CMK (cell line): ENCODE measurements around the gene FBXW5.

Experiments used
- DNase-seq: peaks from one replicate; pipeline ENCODE4 v3.0.0-alpha.2; 2010; ENCODE audit warnings: low read depth

Gene FBXW5

DNA sequence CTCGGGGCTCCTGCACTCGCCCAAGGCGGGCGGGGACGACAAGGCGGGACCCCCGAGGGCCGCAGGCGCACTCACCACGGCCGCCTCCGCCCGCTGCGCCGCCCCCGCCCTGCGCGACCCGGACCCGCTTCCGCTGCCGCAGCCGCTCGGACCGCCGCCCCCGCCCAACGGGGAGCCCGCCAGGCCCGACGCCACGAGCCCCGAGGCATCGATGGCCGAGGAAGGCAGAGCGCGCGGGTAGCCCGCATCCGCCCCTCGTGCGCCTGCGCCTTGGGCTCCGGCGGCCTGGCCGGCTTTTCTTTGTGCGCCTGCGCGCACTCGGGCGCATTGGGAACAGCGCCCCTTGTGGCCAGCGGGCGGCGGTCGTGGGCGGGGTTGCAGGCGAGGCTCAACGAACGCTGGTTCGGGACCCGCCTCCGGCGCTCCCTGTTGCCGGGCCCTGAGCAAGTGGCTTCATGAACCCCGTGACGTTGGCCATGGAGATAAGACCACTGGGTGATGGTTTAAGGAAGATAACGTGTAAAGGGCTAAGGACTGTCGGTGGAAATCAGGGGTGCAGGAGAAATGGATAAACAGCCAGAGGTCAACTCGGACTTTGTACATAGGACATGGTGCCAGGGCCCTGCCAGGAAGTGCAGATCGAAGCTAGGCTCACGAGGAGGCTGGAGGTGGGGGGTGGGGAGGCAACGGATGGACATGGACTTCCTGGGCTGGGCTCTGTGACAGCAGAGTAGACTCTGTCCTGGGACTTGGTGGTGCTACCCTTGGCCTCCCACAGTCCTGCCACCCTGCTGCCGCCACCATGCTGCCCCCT, at the start of gene FBXW5, which contains the start of gene C8G:
Gene FBXW5 (minus strand): TSS at position 220 of the 814 bp plus-strand sequence. CDS start 655 bp downstream, outside the sequence.
Gene C8G (plus strand): TSS at position 725 of the 814 bp plus-strand sequence. CDS start 78 bp downstream, at position 803.
- peak; percentile 84 for DNase-seq

DNA sequence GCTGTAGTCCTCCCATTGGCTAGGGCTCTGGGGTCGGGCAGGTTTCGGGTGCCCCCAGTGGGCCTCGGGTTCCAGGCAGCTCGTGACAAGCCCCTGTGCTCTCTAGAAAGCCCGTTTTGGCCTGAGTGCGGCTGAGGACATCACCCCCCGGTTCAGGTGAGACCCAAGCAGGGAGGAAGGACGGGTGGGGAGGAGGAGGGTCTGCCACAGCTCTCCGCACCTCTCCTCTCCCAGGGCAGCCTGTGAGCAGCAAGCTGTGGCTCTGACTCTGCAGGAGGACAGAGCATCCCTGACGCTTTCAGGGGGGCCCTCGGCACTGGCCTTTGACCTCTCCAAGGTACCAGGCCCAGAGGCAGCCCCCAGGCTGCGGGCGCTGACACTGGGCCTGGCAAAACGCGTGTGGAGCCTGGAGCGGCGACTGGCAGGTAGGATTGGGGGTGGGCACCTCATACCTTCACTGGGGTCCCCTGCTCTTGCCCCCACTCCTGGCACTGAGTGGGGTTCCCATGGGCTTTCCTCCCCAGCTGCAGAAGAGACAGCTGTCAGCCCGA, 48.4 kb upstream of the FBXW5 start:
- no peak for DNase-seq

- peak; percentile 85 for DNase-seq
Measured at GRCh38 chr9:136991993-136992818, 47.7 kb upstream of the FBXW5 start, which contains the start of gene PAXX. TSS of gene PAXX (plus strand) at chr9:136992422. CDS start at chr9:136992444, 22 bp downstream.

DNA sequence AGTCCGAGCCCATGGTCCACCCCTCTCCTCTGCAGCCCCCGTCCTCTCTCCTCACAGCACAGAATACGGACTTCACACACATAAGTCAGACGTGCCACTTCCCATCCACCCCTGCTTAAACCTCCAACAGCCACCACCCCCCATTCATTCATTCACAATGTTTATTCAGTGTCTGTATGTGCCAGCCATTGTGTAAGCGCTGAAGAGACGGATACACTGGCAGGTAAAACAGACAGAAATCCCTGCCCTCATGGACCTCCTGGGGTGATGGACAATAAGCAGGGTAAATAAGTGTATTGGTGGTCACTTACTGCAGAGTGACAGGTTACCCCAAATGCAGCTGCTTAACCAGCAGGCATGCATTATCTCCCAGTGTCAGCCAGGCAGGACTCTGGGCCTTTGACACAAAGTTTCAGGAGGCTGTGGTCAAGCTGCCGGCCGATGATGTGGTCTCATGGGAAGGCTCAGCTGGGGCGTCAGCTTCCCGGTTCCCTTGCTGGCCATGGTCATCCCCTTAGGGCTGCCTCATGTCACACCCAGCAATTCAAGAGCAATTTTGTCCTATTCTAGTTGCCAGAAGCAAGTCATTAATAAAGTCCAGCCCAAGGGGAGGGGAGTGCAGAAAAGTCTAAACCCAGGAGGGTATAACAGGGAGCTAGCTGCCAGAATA, 45.8 kb upstream of the FBXW5 start:
- DNase-seq, result no peak

DNA sequence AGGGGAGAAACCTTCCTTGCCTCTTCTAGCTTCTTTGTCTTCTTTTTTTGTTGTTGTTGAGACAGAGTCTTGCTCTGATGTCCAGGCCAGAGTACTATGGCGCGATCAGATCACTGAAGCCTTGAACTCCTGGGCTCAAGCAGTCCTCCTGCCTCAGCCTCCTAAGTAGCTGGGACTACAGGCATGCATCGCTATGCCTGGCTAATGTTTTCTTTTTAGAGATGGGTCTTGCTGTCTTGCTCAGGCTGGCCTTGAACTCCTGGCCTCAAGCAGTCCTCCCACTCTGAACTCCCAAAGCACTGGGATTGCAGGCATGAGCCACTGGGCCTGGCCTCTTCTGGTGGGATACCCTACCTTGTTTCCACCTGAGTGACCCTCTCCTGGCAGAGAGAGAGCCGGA, 44.3 kb upstream of the FBXW5 start:
- DNase-seq, result no peak

GRCh38 chr9:136985853-136986252, 41.3 kb upstream of the FBXW5 start:
- no peak for DNase-seq

DNA sequence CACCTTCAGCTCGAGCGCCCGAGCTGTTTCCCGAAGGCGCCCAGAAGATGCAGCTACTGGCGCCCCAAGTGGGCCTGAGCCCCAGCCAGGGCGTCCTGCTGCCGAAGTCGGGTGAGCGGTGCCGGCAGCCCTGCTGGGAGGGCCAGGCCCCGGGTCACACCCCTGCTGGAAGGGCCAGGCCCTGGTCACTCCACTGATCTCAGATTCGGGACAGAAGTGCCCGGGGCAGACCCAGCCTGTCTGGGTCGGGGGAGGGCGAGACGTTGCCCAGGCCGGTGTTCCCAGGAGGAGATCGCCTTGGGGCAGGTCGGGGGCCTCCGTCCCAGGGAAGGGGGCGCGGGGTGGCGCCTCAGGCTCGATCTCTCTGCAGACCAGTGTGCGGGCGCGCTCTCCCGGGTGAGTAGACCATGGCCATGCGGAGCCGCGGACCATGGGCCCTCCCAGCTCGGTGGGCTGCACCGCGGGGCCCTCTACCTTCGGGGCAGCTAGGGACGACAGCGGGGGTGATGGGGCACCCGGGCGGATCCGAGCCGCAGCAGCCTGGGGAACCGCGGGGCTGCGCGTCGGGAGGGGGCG, 40.6 kb upstream of the FBXW5 start:
- DNase-seq, result no peak

DNA sequence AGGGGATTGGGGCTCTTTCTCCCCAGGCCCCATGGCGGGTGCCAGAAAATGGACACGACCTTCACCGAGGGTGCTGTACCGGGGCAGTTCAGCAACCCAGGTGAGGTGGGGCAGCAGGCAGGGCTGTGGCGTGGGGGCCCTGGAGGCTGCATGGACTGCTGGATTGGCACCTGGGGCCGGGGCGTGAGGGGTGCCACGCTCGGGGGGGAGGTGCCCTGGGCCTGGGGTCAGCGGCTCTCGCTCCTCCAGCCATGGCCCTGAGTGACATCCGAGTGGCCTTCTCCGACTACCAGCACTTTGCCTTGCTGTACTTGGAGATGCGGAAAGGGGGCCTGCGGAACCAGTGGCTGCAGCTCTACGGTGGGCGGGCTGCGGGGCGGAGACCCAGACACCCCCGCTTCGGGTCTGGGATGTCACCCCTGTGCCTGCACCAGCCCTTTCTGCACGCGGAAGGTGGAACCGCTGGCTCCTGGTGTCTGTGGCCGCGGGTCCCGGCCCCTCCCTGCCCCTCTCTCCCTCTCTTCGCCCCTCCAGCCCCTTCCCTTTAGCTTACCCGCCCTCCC, 40.0 kb upstream of the FBXW5 start:
- DNase-seq, result no peak

GRCh38 chr9:136983656-136984314, 39.2 kb upstream of the FBXW5 start:
- no peak for DNase-seq

GRCh38 chr9:136983167-136983566, 38.6 kb upstream of the FBXW5 start:
- no peak for DNase-seq

DNA sequence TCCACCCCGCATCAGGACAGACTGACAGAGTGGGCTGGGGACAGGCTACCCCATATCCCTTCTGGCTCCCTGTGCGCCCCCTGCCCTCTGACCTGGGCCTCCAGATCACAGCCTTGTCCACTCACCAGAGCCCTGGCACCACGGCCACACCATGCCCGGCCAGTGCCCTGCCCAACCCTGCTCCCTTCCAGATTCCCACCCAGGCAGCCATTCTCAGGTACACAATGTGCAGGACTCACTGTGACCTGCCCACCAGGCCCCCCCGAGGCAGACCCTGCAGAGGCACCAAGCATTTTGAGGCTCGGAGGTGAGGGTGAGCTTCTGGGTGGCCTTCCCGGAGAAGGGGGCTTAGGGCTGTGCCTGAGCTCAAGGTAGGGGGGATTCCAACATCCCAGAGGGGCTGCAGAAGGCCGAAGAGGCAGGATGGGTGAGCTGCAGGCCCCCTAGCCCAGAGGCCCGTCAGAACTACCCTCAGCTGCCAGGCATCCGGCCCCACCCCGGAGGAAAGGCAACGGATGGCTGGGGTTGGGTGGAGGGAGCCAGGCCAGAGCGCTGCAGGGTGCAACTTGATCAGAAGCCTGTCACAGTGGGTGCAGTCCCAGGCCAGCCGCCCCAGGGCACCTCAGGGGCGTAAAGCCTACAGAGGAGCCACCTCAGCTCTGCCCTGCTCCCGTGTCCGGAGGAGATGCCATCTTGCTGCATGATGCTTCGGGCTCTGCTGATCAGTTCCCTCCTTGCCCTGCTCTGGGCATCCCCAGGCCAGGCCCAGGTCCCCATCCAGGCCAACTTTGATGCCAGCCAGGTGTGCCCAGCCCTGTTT, 37.9 kb upstream of the FBXW5 start, which contains the start of gene LCNL1:
Gene LCNL1 (plus strand): TSS at position 762 of the 820 bp plus-strand sequence. CDS start 594 bp downstream, outside the sequence.
- DNase-seq, result no peak

DNA sequence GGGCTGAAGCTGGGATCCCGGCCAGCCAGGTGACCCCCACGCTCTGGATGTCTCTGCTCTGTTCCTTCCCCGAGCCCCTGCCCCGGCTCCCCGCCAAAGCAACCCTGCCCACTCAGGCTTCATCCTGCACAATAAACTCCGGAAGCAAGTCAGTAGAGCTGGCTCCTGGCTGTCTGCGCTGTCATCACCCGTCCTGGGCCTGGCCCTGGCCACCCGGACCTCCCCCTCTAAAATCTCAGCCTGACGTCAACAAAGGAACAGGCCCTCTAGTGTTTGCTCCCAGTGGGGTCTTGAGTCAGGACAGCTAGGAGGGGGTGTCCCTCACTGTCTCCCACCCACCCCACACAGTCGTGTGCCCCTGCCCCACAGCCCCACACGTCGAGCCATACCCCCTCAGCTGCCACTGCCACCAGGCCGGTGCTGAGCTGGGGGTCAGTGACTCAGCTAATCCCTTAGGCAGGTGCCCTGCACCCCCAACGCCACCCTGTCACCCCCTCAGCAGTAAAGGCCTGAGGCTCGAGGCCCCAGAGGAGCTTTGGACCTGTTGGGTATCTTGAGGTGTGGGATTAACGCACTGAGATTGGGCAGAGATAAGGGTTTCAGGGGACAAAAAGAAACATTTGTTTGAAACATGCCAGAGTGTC, 37.2 kb upstream of the FBXW5 start:
- no peak for DNase-seq

DNA sequence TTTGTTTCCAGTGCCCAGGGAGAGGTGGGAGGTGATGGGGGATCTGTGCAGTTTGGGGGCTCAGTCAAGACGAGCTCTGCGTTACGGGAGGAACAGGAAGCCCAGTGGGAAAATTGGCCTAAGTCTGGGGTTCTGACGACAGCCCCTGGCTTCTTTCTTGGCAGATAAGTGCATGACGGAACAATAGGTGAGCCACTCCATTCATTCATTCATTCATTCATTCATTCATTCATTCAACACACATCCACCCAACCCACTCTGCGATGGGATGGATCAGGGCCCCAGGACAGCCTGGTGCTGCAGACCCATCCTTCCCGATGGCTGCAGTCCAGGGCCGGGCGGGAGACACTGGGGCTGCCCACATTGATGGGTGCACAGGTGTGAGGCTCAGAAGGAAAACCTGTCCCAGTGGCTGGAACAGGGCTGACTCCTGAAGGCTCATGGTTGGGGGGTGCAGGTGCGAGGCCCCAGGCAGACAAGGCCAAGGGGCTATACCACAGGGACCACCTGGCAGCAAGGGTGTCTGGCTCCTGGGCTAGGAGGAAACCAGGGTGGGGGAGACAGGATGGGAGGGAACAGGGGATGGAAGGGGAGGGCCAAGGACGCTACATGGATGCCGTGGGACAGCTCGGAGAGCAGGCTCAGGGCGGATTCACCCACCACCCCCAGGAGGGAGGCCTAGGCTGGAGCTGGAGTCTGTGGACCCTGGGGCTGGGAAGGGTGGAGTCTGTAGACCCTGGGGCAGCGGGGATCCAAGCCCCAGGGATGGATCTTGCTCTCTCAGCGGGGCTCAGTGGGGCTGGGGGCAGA, 36.3 kb upstream of the FBXW5 start:
- DNase-seq, result no peak

GRCh38 chr9:136979769-136980587, 35.4 kb upstream of the FBXW5 start:
- DNase-seq, result no peak

DNA sequence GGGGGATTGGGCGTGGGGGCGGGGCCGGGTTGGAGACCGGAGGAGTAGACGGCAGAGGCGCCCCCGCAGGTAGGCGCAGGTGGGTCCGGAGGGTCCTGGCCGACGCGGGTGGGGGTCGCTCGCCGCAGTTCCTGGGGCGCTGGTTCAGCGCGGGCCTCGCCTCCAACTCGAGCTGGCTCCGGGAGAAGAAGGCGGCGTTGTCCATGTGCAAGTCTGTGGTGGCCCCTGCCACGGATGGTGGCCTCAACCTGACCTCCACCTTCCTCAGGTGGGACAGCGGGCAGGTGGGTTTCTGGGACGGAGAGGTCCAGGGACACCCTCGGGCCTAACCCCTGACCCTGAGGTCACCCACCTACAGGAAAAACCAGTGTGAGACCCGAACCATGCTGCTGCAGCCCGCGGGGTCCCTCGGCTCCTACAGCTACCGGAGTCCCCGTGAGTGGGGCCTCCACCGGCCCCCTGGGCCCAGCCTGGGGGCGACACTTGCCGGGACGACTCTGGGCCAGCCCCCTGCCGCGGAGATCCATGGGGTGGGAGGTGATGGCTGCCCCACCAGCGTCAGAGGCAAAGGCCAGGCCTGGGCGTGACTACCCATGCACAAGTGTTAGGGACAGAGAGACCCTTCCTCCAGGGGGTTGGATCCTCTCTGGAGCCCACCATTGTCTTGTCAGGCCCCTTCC, 34.5 kb upstream of the FBXW5 start:
- no peak for DNase-seq

DNA sequence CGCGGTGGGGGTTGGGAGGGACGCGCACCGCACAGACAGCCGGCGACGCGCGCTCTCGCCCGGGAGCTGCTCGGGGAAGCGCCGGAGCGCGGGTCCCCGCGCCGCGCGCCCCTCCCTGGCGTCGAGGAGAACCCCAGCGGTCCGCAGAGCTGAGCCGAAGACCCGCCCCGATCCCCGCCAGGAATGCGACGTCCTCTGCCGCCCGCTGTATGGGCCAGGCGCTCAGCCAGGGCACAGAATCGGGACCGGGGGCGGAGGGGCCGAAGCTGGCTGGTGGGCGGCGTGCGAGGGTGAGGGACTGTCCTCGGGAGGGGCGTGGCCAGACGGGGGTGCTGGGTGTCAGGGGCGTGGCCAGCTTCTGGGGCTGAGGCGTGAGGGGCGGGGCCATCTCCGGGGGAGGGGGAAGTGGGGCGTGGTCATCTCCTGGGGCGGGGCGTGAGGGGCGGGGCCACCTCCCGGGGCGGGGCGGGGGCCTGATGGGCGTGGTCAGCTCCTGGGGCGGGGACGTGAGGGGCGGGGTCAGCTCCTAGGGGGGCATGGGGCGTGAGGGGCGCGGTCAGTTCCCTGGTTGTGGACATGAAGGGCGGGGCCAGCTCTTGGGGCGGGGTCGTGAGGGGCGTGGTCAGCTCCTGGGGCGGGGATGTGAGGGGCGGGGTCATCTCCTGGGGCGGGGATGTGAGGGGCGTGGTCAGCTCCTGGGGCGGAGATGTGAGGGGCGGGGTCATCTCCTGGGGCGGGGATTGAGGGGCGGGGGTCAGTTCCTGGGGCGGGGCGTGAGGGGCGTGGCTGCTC, 33.7 kb upstream of the FBXW5 start:
- peak; percentile 53 for DNase-seq
